CD14-positive monocyte (primary cell): ENCODE measurements around the gene ZBTB7A. TPM values are rescaled to one million over a fixed set of nuclear protein-coding genes. Genes with fewer than 3 reads are reported as not detected.

ENCODE experiments used
- DNase-seq, 3 donors: peaks; one replicate each; pipeline ENCODE4 v3.0.0-alpha.2; 2011 to 2022
- H2AFZ ChIP-seq: 2 replicates; pipeline ENCODE4 v1.6.0; 2012; ENCODE audit warnings: mild to moderate bottlenecking, low read depth, low read length, inconsistent platforms; ENCODE audit not compliant: insufficient read depth, poor library complexity, severe bottlenecking
- H3K27ac ChIP-seq, 2 donors: 1 replicate in 1 of 2; 2 replicates in 1 of 2; pipeline ENCODE4 v1.5.1; 2012 to 2013; ENCODE audit warnings: low read length in 2 of 2, control low read depth in 1 of 2, inconsistent platforms in 1 of 2, low read depth in 1 of 2, mild to moderate bottlenecking in 1 of 2
- H3K27me3 ChIP-seq, 2 donors: one replicate each; pipeline versions ENCODE4 v1.6.0 to v1.6.1; 2011 to 2013; ENCODE audit warnings: low read length in 2 of 2; ENCODE audit not compliant: control insufficient read depth in 2 of 2, insufficient read depth in 2 of 2
- H3K36me3 ChIP-seq, 2 donors: replicated peaks in 1 of 2; 1 replicate in 1 of 2; 2 replicates in 1 of 2; pipeline versions ENCODE4 v1.5.1 to v1.6.1; 2012 to 2013; ENCODE audit warnings: low read length in 2 of 2, control low read depth in 1 of 2, inconsistent platforms in 1 of 2, mild to moderate bottlenecking in 1 of 2; ENCODE audit not compliant: insufficient read depth in 2 of 2, control insufficient read depth in 1 of 2
- H3K4me1 ChIP-seq, 2 donors: 1 replicate in 1 of 2; 2 replicates in 1 of 2; pipeline versions ENCODE4 v1.5.1 to v1.6.1; 2012 to 2013; ENCODE audit warnings: low read length in 2 of 2, control low read depth in 1 of 2, inconsistent platforms in 1 of 2, mild to moderate bottlenecking in 1 of 2, moderate library complexity in 1 of 2; ENCODE audit not compliant: insufficient read depth in 2 of 2, control insufficient read depth in 1 of 2
- H3K4me2 ChIP-seq: replicated peaks from 2 replicates; pipeline ENCODE3; 2012; ENCODE audit warnings: low read length, moderate library complexity, mild to moderate bottlenecking; ENCODE audit not compliant: poor library complexity, severe bottlenecking; ENCODE audit errors: extremely low read depth
- H3K4me3 ChIP-seq, 3 experiments: fragments of 200-600 bp in 1 of 3; sonication (generic) in 1 of 3; replicated peaks in 1 of 3; 1 replicate in 2 of 3; 2 replicates in 1 of 3; pipeline ENCODE4 v1.5.1; 2011 to 2013; ENCODE audit warnings: low read length in 3 of 3, mild to moderate bottlenecking in 3 of 3, control low read depth in 2 of 3, low read depth in 2 of 3, inconsistent platforms in 1 of 3, moderate library complexity in 1 of 3
- H3K79me2 ChIP-seq: 2 replicates; pipeline ENCODE4 v1.6.0; 2012; ENCODE audit warnings: mild to moderate bottlenecking, control low read depth, inconsistent platforms, low read length, moderate library complexity; ENCODE audit not compliant: insufficient read depth
- H3K9ac ChIP-seq: 2 replicates; pipeline ENCODE4 v1.6.0; 2017; ENCODE audit warnings: low read length, mild to moderate bottlenecking; ENCODE audit not compliant: insufficient read depth, poor library complexity, severe bottlenecking
- H3K9me3 ChIP-seq, 2 donors: replicated peaks in 1 of 2; 1 replicate in 1 of 2; 2 replicates in 1 of 2; pipeline versions ENCODE4 v1.5.1 to v1.6.1; 2012 to 2013; ENCODE audit warnings: low read length in 2 of 2, control low read depth in 1 of 2; ENCODE audit not compliant: control insufficient read depth in 1 of 2, insufficient read depth in 1 of 2
- H4K20me1 ChIP-seq: 2 replicates; pipeline ENCODE4 v1.6.0; 2012; ENCODE audit warnings: mild to moderate bottlenecking, low read length, control low read depth, moderate library complexity; ENCODE audit not compliant: insufficient read depth
- H3K27ac Mint-ChIP-seq, 7 donors: one replicate each; pipeline ENCODE4 v1.8.0; 2020; ENCODE audit warnings: mild to moderate bottlenecking in 7 of 7, mixed read lengths in 7 of 7, moderate library complexity in 6 of 7, inconsistent platforms in 2 of 7
- H3K27me3 Mint-ChIP-seq, 3 donors: one replicate each; pipeline ENCODE4 v1.8.0; 2021 to 2022; ENCODE audit warnings: low read depth in 3 of 3, mild to moderate bottlenecking in 3 of 3, mixed read lengths in 3 of 3, moderate library complexity in 3 of 3, inconsistent platforms in 1 of 3
- H3K36me3 Mint-ChIP-seq, 2 donors: one replicate each; pipeline ENCODE4 v1.8.0; 2020; ENCODE audit warnings: mixed read lengths in 2 of 2, inconsistent platforms in 1 of 2, mild to moderate bottlenecking in 1 of 2
- H3K4me1 Mint-ChIP-seq: one replicate; pipeline ENCODE4 v1.8.0; 2020; ENCODE audit warnings: mild to moderate bottlenecking, mixed read lengths
- H3K4me3 Mint-ChIP-seq, 2 donors: one replicate each; pipeline ENCODE4 v1.8.0; 2020; ENCODE audit warnings: mild to moderate bottlenecking in 2 of 2, mixed read lengths in 2 of 2, moderate library complexity in 1 of 2
- H3K9me3 Mint-ChIP-seq, 7 donors: one replicate each; pipeline ENCODE4 v1.8.0; 2020 to 2022; ENCODE audit warnings: mixed read lengths in 7 of 7, mild to moderate bottlenecking in 6 of 7, moderate library complexity in 6 of 7, inconsistent platforms in 2 of 7
- CTCF ChIP-seq: fragments of 200-600 bp; IDR thresholded peaks from one replicate; pipeline ENCODE4 v1.8.0; 2022; ENCODE audit warnings: antibody characterized with exemption, mild to moderate bottlenecking
- WGBS: methylation state at CpG from one replicate; pipeline ENCODE4 v1.1.5; 2013; ENCODE audit warnings: missing lambda C conversion rate; ENCODE audit not compliant: insufficient coverage; 5-methylcytosine and 5-hydroxymethylcytosine counted together
- intact Hi-C, 2 donors: fragments of 100-400 bp; cut with micrococcal nuclease; formaldehyde crosslinking; loops; one replicate each; pipeline versions ENCODE4 v1.15.0 to v1.15.1; 2023
- polyA plus RNA-seq, 3 donors: library from polyadenylated mRNA; depleted of rRNA in 1 of 3; unstranded in 2 of 3; stranded (reverse) in 1 of 3; fragments of 300-500 nt in 2 of 3; fragments of >200 nt in 1 of 3; fragmentation: Illumina TruSeq in 2 of 3; gene quantifications; 1 replicate in 2 of 3; 2 replicates in 1 of 3; pipeline ENCODE4 v1.2.3, GENCODE V29; 2012 to 2021

The ZBTB7A gene
- polyA plus RNA-seq, 3 donors, result 18.0 to 31.5 (median 20.2) TPM

DNA sequence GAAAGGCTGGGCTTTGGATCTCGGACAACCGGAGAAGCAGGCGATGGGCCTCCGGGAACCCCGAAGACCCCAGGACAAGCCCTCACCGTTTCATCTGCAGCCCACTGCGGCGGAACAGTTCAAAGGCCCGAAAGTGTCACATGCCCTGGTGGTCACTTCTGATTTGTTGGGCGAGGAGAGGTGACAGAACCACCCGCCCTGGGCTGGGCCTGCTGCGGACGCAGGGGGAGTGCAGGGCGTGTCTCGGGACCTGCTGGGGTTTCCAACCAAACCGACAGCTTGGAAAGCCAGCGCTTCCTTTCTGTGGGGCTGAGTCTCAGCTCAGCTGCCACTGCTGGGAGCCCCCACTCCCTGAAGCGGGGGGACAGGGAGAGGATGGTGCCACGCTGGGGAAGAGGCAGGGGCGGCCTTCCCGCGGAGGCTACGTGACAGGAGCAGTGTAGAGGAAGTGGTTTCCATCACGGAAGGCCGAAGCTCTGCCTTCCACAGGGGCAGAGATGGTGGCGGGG lies 22.8 kb upstream of the ZBTB7A start:
- peaks cover 24% of the 10 kb centered on the region for H3K4me1 Mint-ChIP-seq
- H3K36me3 ChIP-seq, result peaks cover 8 to 23% of the 10 kb centered on the region in 2 donors
- no peaks in the 10 kb centered on the region for H3K9me3 ChIP-seq
- peak overlapping the region; percentile 41 to 87 (median 65) for H3K4me3 ChIP-seq
- peak; percentile 70 to 89 (median 77) for DNase-seq
- 0% methylated on average over 24 of the region's 26 CpGs for WGBS
- peak overlapping the region; percentile 95 for H2AFZ ChIP-seq
- peak overlapping the region; percentile 95 for H3K4me2 ChIP-seq
- H3K9ac ChIP-seq, result peak overlapping the region; percentile 84
- H3K27me3 Mint-ChIP-seq, result peaks cover 0 to 5% (median 0%) of the 10 kb centered on the region in 3 donors
- H3K4me1 ChIP-seq, result peaks cover 22 to 30% of the 10 kb centered on the region in 2 donors
- H3K79me2 ChIP-seq, result peaks cover 9% of the 10 kb centered on the region
- peaks cover 8 to 24% of the 10 kb centered on the region in 2 donors for H3K36me3 Mint-ChIP-seq
- intact Hi-C loops, result loop anchor here in 1 of 2 donors (5.0 kb wide), 1 partner anchor 57 kb away; no protein-coding TSS in a partner anchor
- H3K27me3 ChIP-seq, result no peaks in the 10 kb centered on the region
- H4K20me1 ChIP-seq, result no peaks in the 10 kb centered on the region
- peak overlapping the region; percentile 91 to 96 (median 95) for H3K27ac Mint-ChIP-seq
- no peaks in the 10 kb centered on the region for H3K9me3 Mint-ChIP-seq
- H3K4me3 Mint-ChIP-seq, result peak overlapping the region; percentile 82 to 92
- H3K27ac ChIP-seq, result peak overlapping the region; percentile 89 to 97
- TF ChIP-seq CTCF, result no peak

- Mint-ChIP-seq H3K4me3 (peak overlapping the region; percentile 82 to 92), H3K27me3 (peaks cover 0 to 5% (median 2%) of the 10 kb centered on the region in 3 donors), H3K9me3 (no peaks in the 10 kb centered on the region), H3K27ac (peak overlapping the region; percentile 91 to 96 (median 95)), H3K4me1 (peaks cover 26% of the 10 kb centered on the region), H3K36me3 (peaks cover 6 to 21% of the 10 kb centered on the region in 2 donors)
- H3K9ac ChIP-seq, result peak overlapping the region; percentile 84
- H3K4me2 ChIP-seq, result peak overlapping the region; percentile 95
- peak overlapping the region; percentile 41 to 87 (median 65) for H3K4me3 ChIP-seq
- peaks cover 5 to 18% of the 10 kb centered on the region in 2 donors for H3K36me3 ChIP-seq
- 0% methylated on average over 2 of the region's 2 CpGs for WGBS
- peaks cover 27 to 35% of the 10 kb centered on the region in 2 donors for H3K4me1 ChIP-seq
- H3K9me3 ChIP-seq, result no peaks in the 10 kb centered on the region
- H4K20me1 ChIP-seq, result no peaks in the 10 kb centered on the region
- intact Hi-C loops, result loop anchor here in 1 of 2 donors (5.0 kb wide), 1 partner anchor 57 kb away; no protein-coding TSS in a partner anchor
- H3K27ac ChIP-seq, result peak overlapping the region; percentile 89 to 97
- DNase-seq, result no peak
- no peak for TF ChIP-seq CTCF
- H3K79me2 ChIP-seq, result peaks cover 9% of the 10 kb centered on the region
- peak overlapping the region; percentile 95 for H2AFZ ChIP-seq
- no peaks in the 10 kb centered on the region for H3K27me3 ChIP-seq
These were observed 22.3 kb upstream of the ZBTB7A start for GRCh38 chr19:4088975-4089374.
